ENCODE data around the gene KNDC1. TPM values are rescaled to one million over a fixed set of nuclear protein-coding genes. Genes with fewer than 3 reads are reported as not detected.

KNDC1 gene
- total RNA-seq, 2 donors from 2014 or later, result 0.59 to 1.8 TPM

GRCh38 chr10:133185421-133185820 is 25.4 kb downstream of the KNDC1 start:
- H3K4me3 ChIP-seq, result no peak overlapping the region
- H3K9me3 ChIP-seq, result no peaks in the 10 kb centered on the region
- no peaks in the 10 kb centered on the region for H3K36me3 ChIP-seq
- DNase-seq (ENCODE audit: low spot score), result no peak
- H3K27me3 ChIP-seq, result no peaks in the 10 kb centered on the region
- no peak overlapping the region for H3K27ac ChIP-seq
- no peaks in the 10 kb centered on the region for H3K4me1 ChIP-seq
- TF ChIP-seq CTCF (IDR thresholded peaks at IDR 0.05), result no peak

GRCh38 chr10:133185916-133186315 is 25.9 kb downstream of the KNDC1 start:
- no peaks in the 10 kb centered on the region for H3K36me3 ChIP-seq
- no peak for DNase-seq (ENCODE audit: low spot score)
- TF ChIP-seq CTCF (IDR thresholded peaks at IDR 0.05), result no peak
- no peaks in the 10 kb centered on the region for H3K27me3 ChIP-seq
- H3K9me3 ChIP-seq, result no peaks in the 10 kb centered on the region
- H3K4me1 ChIP-seq, result no peaks in the 10 kb centered on the region
- H3K4me3 ChIP-seq, result no peak overlapping the region
- H3K27ac ChIP-seq, result no peak overlapping the region

- no peaks in the 10 kb centered on the region for H3K27me3 ChIP-seq
- no peaks in the 10 kb centered on the region for H3K36me3 ChIP-seq
Measured at GRCh38 chr10:133186416-133187090, 26.5 kb downstream of the KNDC1 start.

GRCh38 chr10:133187091-133187905 is 27.3 kb downstream of the KNDC1 start:
- Histone ChIP-seq H3K36me3 (no peaks in the 10 kb centered on the region), H3K9me3 (peaks cover 0 to 7% of the 10 kb centered on the region in 2 donors), H3K27me3 (no peaks in the 10 kb centered on the region), H3K4me1 (no peaks in the 10 kb centered on the region), H3K4me3 (no peak overlapping the region), H3K27ac (no peak overlapping the region)
- DNase-seq (ENCODE audit: low spot score), result no peak
- TF ChIP-seq CTCF (IDR thresholded peaks at IDR 0.05), result no peak

More at GRCh38 chr10:133186416-133187090, 26.5 kb downstream of the KNDC1 start:
- no peak overlapping the region for H3K27ac ChIP-seq
- H3K4me1 ChIP-seq, result no peaks in the 10 kb centered on the region
- no peak for TF ChIP-seq CTCF (IDR thresholded peaks at IDR 0.05)
- DNase-seq (ENCODE audit: low spot score), result no peak
- H3K4me3 ChIP-seq, result no peak overlapping the region
- peaks cover 0 to under 1% of the 10 kb centered on the region in 2 donors for H3K9me3 ChIP-seq

- no peak for DNase-seq (ENCODE audit: low spot score)
- no peaks in the 10 kb centered on the region for H3K4me1 ChIP-seq
- H3K9me3 ChIP-seq, result peaks cover 0 to 7% of the 10 kb centered on the region in 2 donors
- H3K4me3 ChIP-seq, result no peak overlapping the region
- no peak for TF ChIP-seq CTCF (IDR thresholded peaks at IDR 0.05)
- H3K36me3 ChIP-seq, result no peaks in the 10 kb centered on the region
- no peak overlapping the region for H3K27ac ChIP-seq
- no peaks in the 10 kb centered on the region for H3K27me3 ChIP-seq
Measured at GRCh38 chr10:133187906-133188681, 28.1 kb downstream of the KNDC1 start.
